Activated naive CD4-positive, alpha-beta T cell treated with Interleukin-2 at 50 U/mL for 16 hours (primary cell): ENCODE data around the gene KCNH1.

Source experiments
- DNase-seq: peaks from one replicate; pipeline ENCODE4 v3.0.0-alpha.2; 2020

KCNH1 gene

DNA sequence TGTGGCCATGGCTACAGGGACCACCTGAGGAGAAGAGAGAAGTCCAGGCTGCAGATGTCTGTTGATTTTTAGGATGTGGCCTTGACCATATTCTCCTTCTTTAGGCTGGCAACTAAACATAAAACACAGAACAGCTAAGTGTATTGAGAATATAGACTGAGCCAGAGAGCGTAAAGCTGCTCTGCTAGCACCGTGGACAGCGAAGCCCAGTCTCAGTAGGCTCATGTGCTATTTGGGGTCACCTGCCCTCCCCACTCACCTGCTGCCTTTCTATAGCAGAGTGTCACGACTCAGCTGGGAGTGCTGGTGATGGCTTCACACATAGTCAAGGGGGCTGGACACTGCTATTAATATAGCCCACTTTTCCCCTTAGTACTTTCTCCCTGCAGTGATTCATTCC is 278.5 kb downstream of the KCNH1 start:
- DNase-seq = no peak

DNA sequence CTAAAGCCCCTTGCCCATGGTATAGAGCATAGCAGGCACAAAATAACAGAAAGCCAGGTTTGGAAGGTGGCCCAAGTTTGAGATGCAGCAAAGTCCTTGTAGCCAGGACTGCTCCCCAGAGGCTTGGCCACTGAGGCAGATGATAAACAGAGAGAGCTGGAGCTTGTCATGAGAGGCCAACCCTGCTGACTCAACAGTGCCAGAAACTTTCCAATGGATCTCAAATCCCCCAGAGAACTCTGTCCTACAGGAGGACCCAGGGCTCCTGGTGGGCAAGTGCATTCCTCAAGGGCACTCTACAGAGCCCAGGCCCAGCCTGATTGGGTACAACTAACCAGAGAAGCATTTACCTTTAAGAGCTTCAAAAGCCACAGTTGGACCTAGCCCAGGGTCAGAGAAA is 280.7 kb downstream of the KCNH1 start:
- no peak for DNase-seq

DNA sequence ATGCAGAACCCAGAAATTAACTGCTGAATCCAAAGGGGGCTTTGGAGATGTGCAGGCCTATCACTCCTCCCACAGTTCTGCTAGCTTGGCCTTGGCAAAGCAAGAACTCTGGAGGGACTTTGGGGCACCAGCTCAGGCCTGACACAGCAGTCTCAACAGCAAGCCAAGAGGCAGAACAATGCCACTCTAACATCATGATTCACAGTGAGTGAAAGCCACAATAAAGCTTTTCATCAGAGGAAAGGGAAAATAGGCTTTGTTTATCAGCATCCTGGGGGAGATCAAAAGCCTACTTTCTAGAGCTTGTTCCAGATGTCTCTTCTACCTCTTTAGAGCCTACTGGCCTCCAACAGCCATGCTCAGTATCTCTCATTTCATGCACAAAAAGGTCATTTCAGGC is 283.4 kb downstream of the KCNH1 start:
- no peak for DNase-seq

DNA sequence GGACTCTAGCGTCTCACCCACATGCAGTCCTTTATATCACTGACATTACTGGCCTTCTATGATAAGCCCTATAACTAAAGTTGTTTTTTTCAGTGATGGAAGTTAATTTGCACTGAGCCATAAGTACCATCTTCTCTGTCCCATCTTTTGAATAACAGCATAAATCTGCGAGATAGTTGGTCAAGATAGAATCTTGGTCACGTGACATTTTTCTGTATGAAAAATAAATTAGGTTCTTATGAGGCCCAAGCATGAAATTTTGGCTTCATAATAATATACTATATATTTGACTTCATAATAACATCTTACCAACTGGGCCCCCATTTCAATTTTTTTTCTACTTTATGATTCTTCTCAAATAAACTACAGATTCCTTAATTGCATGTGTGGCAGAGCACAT is 285.5 kb downstream of the KCNH1 start:
- DNase-seq = no peak

DNA sequence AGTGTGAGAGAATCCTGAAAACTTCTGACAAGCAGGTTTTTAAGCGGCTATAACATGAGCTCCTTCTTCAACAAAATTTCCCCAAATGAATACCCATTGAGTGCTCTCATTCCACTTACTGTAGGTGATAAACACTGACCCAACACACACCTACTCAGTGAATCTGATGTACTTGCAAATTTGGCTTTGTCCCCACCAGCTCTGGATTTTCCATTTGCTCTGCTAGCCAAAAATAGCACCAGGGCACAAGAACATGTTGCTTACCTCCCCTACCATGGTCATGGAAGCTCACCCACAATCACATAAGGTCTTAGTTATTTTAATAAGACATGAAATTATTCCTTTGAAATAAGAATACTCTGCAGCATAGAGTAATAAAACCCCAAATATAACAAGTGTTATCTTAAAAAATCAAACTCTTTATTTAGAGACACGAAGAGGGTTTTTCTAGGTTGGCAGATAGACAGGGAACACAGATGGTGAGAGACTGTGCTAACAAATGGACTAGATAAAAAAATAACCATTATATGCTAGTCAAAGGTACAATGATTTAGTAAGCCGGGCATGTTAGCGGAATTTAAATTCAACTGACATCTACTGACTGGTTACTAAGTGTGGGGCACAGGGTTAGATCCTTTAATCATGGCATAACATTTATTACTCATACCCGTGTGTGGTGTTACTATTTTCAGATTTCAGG is 291.9 kb downstream of the KCNH1 start:
- no peak for DNase-seq

DNA sequence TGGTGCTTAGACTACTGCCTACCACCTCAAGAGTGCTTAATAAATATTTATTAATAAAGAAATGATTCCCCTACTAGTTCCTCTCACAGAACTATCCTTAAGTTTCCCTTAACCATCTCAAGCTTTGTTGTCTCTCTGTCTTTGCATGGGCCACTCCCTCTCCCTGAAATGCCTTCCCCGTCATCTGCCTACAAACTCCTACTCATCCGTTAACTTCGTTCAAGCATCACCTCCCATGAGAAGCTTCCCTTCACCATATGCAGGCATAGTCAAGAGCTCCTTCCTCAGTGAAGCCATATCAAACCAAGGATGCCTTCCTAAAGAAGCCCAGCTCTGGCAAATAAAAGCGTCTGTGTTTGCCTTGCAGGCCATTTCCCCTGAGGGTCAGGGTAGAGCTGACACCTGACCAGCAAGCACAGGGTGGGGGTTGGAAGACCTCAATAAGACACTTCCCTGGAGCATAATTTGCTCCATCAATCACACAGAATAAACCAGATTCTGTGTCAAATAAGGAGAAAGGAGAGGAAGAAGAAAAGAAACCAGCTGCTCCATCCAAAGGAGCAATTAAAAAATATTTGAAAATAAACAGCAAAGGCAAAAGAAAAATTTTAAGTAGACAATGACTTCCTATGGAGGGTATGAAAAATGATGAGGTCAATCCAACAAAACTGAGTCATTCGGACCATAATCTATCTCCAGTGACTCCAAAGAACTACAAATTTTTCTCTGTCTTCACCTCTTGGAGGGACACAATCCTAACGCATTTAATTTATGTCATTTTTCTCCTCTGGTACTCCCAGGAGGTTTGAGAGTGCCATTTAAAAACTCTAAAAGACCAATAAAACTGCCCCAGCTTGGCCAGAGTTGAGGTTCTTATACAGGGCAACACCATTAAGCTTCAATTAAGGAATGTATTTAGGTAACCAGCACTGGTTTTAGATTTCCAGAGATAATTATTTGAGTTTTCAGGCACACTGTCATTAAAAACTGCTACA is 303.6 kb downstream of the KCNH1 start:
- no peak for DNase-seq

DNA sequence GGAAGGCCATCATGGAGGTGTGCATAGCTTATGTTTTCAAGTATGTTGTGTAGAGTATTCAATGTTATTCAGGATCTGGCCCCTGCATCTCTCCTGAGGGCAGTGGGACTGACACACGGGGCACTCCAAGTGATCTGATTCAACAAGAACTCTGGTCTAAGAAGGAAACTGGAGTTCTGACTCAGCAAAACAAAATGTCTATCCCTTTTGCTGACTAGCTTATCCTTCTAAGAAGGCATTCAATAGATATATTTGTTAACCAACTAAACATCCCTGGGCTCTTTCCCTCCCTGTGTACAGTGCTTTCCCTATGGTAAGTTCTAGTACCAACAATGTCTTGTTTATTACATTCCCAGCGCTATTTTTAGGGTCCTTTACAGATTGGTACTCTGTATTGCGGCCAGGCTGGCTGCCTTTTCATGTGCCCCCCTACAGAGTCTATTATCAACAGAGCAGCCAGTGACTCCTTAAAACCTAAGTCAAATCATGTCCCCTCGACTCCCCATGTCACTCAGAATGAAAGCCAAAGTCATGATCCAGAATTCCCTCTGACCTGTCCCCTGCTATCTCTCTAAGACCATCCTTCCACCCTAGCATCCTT is 304.9 kb downstream of the KCNH1 start:
- DNase-seq = no peak

DNA sequence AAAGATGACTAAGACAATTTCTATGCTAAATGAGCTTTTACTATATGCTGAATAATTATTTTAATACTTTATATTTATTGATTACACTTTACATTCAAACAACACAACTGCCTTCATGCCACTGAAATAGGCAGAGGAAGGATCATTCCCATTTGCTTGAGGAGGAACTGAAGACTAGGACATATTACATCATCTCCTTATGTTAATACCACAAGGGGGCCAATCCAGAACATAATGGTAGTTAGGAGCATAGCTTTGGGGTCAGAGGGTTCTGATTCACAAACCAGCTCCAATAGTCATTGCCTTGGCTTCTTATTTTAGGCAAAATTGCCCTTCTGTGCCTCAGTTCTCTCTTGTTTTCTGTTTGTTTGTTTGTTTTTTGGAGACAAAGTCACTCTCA is 306.5 kb downstream of the KCNH1 start:
- no peak for DNase-seq

DNA sequence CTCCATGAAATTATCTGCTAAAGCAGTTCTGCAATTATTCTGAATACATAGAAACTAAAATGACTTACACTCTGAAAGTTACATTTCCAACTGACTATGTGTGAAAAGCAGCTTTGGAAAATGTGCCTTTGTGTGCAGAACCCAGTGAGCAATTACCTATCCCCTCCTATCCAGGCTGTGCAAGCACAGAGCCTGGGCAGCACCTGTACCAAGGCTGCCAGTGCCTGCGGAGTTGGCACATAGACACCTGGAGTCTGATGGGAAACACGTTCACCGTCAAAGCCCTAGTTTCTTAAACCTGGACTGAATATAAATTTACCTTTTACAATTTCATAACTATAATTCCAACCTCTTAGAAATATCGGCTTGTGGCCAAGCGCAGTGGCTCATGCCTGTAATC is 307.3 kb downstream of the KCNH1 start:
- DNase-seq = no peak

DNA sequence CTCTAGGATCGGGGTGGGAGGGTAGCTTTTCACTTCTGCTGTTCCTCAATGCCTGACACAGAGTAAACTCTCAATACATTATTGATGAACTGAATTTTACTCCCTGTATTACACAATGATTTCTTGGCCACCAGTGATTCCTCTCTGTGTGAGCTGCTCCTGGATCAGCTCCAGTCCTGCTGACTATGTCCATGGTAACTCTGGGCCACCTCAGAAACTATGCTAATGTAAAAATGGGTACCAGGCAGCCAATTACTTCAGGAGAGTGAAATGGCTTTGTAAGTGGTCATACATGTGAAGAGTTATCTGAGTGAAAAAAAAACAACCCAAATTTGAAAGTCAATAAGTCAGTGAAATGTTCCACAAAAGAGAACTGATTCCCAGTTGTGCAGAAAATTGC is 311.0 kb downstream of the KCNH1 start:
- DNase-seq = no peak

DNA sequence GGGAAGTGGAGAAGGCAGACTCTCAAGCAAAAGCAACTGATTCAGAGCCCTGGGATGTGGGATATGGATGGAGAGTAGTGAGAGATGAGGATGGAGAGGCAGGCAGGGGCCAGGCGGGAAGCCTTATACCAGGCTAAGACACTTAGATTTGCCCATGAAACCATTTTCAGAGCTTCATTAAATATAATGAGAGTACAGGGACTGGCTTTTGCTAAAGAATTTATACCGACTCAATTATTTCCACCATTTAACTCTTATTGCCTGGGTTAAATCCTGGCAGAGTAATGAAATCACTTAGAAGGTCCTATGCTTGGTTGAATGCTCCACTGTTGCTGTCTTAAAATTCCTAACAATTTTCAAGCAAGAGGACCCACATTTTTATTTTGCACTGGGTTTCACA is 311.7 kb downstream of the KCNH1 start:
- no peak for DNase-seq

DNA sequence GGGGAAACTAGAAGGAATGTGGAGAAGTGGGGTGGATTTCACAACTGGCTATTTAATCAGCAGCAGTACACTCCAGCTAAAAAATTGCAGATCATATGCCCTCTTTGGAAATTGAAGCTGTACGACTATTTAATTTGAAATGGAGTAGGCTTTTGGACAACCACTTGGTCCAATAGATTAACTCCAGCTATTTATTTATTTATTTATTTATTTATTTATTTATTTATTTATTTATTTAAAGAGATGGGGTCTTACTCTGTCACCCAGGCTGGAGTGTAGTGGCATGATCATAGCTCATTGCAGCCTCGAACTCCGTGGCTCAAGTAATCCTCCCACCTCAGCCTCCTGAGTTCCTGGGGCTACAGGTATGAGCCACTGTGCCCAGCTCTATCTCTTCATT is 312.3 kb downstream of the KCNH1 start:
- no peak for DNase-seq

DNA sequence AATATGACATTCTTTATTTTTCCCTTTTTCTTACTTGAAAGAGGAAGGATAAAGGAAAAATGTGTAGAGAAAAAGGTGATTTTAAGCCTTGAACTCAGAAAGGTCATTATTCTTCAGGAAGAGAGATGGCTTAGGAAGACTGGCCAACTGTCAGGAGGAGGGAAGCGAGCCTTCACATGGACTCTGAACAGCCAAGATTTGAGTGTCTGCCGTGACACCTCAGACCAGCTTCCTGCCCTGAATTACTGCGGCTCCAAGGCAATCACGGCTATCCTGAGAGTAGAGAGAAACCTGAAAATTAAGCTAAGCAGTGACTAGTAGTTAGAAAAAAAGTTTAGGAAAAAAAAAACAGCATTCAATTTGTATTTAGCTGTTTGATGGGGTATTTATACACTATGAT is 314.7 kb downstream of the KCNH1 start:
- no peak for DNase-seq

DNA sequence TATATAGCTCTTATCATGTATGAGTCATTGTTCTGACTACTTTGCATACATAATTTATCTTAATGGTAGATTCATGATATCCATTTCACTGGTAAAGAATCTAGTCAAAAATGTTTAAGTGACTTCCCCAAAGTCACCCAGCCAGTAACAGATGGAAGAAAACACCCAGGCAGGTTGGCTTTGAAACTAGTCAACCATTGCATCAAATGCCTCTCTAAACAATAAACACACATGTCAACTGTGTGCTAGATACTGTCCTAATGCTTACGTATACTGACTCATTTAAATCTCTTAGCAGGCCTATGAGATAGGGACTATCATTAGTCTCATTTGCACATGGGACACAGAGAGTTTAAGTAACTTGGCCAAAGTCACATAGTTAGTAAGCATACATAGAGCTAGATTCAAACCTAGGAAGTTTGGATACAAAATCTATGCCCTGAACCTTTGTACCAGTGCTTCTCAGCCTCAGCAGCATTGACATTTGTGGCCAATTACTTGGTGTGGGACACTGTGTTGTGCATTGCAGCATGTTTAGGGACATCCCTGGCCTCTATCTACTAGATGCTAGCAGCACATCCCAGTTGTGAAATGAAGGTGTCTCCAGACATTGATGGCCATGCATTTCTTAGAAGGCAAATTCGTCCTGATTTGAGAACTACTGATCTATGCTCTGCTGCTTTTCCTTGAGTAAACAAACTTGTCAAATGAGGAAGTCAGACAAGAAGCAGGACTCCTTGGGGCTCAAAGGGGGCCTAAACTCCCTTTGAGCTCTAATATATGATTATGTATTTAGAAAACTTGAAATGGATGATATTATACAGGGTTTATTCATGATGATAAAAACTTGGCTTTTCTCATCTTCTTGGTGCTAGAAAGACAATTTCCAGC is 316.3 kb downstream of the KCNH1 start:
- no peak for DNase-seq

DNA sequence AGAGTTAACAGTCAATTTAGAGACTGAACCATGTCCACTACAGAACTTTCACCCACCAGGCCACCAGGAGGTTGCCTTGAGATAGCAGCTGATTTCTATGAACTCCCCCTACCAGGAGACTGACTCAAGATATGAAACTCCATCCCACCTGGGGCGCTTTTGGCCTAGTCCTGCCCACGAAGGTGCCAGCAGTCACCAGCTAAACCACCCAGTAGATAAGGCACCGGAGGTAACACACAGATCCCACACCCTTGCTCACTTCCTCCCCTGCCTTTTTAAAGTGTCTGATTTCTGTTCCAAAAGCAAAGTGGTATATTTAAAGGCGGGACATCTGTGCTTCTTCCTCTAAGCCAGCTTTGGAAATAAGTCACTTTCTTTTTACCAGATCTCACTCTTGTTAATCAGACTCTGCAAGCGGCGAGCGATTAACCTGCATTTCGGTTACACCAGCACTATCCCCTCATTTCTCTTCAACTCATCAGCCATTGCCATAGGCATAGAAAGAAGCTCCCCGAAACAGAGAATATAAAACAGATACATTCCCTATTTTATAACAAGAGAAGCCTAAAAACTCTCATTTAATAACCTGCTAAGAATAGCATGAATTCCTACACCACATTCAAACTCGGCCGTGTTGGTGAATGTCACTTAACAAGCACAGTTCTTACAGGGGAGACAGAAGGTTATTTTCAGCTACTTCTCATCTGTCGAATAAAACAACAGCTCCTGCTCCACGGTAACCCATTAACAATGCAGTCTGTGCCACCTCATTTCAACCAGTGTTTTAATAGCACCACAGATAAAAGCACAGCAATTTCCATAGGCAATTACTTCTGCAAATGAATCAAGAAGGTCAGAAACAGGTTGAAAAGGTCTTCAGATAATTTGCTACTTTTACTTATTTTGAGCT is 318.1 kb downstream of the KCNH1 start:
- no peak for DNase-seq

DNA sequence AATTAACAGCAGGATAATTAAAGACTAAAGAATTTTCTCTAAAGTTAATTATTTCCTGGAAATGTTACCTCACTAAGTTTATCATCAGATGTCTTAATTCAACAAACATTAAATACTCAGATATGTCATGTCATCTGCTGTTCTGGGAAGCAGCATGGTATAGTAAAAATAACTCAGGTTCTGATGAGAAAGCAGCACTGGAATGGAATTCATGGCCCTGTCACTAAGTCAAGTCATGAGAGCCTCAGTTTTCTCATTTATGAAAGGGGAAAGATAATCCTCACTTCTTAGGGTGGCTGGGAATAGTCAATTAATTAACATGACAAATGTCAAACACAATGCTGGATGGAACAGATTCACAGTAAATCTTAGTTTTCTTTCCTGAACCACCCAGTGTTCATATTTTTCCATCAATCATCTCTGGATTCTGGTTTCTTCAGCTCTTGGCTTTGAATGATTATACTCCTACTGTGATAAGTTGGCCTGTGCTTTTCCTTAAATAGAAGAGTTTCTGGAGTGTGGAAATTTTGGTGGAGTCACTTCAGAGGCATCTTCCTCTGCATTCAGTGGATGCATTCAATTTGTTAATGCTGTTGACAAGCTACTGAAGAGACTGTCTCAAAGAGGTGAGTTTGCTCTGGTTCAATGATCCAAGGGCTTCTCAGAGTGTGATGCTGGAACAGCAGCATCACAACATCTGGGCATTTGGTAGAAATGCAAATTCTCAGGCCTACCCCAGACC is 319.4 kb downstream of the KCNH1 start:
- DNase-seq = no peak

DNA sequence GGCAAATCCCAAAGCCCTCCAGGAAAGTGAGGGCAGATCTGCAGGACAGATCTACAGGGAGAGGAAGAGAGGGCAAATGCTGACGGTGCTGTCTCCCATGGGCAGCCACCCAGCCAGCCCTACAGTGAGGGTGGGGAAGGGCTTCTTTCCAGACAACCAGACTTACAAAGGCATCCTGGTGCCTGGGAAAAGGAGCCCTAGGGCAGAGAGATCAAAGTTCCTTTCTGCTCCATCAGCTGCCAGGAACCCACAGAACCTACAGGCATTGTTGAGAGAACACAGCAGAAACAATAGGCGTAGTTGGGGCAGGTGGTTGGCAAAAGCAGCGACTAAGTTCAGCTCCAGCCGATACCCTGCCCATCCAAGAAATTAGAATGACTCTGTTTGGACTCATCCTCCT is 332.4 kb downstream of the KCNH1 start:
- no peak for DNase-seq

DNA sequence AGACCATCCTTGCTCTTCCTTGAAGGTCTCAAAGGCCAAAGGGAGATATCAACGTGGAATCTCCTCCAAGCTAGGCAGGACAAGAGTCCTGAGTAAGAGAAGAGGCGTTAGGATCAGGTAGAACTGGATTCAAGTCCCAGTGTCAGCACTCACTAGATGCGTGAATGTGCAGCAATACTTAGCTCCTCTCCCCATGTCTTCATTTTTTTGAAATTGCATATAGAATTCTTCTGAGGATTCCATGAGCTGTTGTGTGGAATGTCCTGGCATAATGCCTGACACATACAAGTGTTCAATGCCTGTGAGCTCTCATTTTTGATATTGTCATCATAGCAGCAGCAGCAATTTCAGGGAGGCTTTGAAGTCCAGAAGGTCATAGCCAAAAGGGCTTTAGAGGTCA is 333.2 kb downstream of the KCNH1 start:
- no peak for DNase-seq

DNA sequence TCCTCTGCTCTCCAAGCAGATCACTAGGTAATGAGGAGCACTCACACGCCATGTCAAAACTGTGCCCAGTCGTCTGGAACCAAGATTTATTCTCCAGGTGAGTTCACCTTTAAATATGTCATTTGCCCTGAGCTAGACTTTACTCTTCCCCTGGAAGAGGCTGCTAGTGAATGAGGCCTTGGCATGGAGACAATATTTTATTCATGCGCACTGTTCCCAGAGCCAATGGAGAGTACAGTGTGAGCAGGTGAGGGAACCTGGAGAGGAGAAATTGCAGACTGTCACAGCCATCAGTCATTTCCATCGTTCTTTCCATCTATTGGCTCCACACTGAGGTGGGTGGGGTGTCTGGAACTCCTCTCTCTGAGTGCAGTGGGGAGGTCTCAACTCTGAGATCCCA is 333.6 kb downstream of the KCNH1 start:
- no peak for DNase-seq

DNA sequence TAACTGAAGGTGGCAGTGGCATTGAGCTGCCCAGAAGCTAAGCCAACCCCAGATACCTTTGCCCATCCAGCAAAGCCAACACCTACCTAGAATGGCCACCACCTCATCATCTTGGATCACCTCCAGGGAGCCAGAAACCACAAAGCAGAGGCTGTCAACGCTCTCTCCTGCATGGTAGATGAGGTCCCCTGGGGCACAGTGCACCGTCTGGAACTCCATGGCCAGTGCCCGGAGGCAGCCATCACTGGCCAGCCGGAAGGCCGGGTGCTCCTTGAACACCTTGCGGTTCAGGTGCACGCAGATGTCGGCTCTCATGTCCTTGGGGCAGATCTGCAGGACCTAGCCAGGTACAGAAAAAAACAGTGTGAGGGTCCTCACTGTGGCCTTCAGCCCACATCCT is 336.5 kb downstream of the KCNH1 start:
- no peak for DNase-seq

DNA sequence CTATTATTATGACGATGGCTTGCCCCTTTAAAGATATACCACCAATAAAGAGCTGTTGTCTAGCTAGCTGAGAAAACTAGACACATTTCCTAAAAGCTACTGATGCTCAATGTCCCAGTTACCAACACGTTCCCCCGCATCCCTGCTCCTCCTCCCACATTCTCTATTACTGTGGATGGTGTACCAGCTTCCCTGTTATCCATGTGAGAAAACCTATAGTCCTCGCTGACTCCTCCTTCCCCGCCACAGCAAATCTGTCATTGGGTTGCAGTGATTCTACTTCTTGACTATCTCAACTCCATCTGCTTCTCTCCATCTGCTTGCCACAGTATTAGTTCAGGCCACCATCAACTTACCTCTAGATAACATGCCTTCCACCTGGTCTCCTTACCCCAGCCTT is 337.5 kb downstream of the KCNH1 start:
- no peak for DNase-seq
